ENCODE results near the gene ZNF536. TPM values are rescaled to one million over a fixed set of nuclear protein-coding genes. Genes with fewer than 3 reads are reported as not detected.
"Not testable (repeated sequence)": the region's sequence is repeated elsewhere in the genome, so short reads cannot be mapped to it uniquely, and the experiment has no call there.

ZNF536 gene
- total and polyA plus RNA-seq, 9 of the 15 experiments (the other 6 are each of a cell fraction or from before 2014, with no cell fraction given) = not detected

DNA sequence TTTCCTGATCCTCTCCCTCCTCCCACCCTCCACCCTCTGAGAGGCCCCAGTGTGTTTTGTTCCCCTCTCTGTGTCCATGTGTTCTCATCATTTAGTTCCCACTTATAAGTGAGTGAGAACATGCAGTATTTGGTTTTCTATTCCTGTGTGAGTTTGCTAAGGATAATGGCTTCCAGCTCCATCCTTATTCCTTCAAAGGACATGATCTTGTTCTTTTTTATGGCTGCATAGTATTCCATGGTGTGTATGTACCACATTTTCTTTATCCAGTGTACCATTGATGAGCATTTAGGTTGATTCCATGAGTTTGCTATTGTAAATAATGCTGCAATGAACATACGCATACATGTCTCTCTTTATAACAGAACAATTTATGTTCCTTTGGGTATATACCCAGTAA, 25.7 kb upstream of the ZNF536 start:
- H3K9me1 ChIP-seq (ENCODE audit: control insufficient read depth, insufficient read depth, low read length); H3K9ac ChIP-seq (ENCODE audit: insufficient read depth in 1 of 2, low read depth in 2 of 2, low read length in 2 of 2); FAIRE-seq; H3K4me1 ChIP-seq (replicated peaks in 1 of 2; ENCODE audit: control insufficient read depth in 2 of 2, insufficient read depth in 2 of 2, low read length in 2 of 2); H3K79me2 ChIP-seq (ENCODE audit: control insufficient read depth, insufficient read depth, low read length); ATAC-seq; H3K4me2 ChIP-seq (ENCODE audit: insufficient read depth, low read length); H2AFZ ChIP-seq (ENCODE audit: low read depth, low read length); in situ Hi-C loops (cut with MboI); POLR2A ChIA-PET; H3K36me3 ChIP-seq (ENCODE audit: control insufficient read depth, insufficient read depth, low read length); H3K4me3 ChIP-seq; H3K9me3 ChIP-seq (replicated peaks; ENCODE audit: control insufficient read depth, insufficient read depth, low read depth, low read length); BruUV-seq (replicated peaks); intact Hi-C loops (cut with micrococcal nuclease); H3K27ac ChIP-seq (ENCODE audit: extremely low read depth, low read depth, low read length); CTCF ChIA-PET (ENCODE audit: low intra/inter-chr PET ratio); H3K27me3 ChIP-seq (ENCODE audit: control insufficient read depth in 2 of 2, insufficient read depth in 2 of 2, low read length in 2 of 2); H4K20me1 ChIP-seq (replicated peaks; ENCODE audit: control insufficient read depth, insufficient read depth, low read length); DNase-seq (ENCODE audit: extremely low read depth in 1 of 4, low spot score in 3 of 4): not testable (repeated sequence)
- WGBS (ENCODE audit: insufficient coverage, low coverage, missing lambda C conversion rate) = 0% methylated on average over 1 of the region's 1 CpG
- TF ChIP-seq ZNF146 (CRISPR knock-in tag; IDR thresholded peaks at IDR 0.05; ENCODE audit: unreplicated experiment) = peak; percentile 45

DNA sequence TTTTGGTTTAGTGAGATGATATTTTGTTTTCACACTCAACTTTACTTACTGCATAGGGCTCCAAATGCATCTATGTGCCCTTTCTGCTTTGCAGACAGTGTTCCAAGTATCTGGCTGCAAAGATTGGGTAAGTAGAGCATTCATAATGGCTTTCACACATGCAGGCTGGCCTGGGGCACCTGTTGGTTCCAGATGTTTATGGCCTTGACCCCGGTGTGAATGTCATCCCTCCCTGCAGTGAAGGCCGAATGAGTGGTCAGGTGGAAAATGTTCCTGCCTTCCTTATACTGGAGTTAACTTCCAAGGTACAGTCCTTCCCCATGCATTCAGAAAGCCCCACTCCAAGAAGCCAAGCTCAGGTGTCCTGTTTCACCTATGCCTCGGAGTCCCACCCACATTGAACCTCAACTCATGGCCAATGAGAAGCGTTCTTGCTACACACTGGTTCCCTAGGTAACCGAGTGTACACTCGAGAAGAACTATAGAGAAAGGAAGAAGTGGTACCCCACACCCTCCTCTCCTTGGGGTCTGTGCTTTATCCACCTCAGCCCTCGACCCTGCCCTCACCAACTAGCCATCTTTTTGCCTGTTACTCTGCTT, 23.0 kb upstream of the ZNF536 start:
- Histone ChIP-seq H3K36me3 (ENCODE audit: control insufficient read depth, insufficient read depth, low read length) (no peaks in the 10 kb centered on the region), H3K9ac (ENCODE audit: insufficient read depth in 1 of 2, low read depth in 2 of 2, low read length in 2 of 2) (no peak overlapping the region), H3K9me3 (replicated peaks; ENCODE audit: control insufficient read depth, insufficient read depth, low read depth, low read length) (no peaks in the 10 kb centered on the region), H3K27me3 (ENCODE audit: control insufficient read depth in 2 of 2, insufficient read depth in 2 of 2, low read length in 2 of 2) (peaks cover 0 to 3% of the 10 kb centered on the region in 2 experiments; a peak in 2 of 5 replicates), H4K20me1 (replicated peaks; ENCODE audit: control insufficient read depth, insufficient read depth, low read length) (0 out of 2 replicates have a peak, but pooled peaks cover 2% of the 10 kb centered on the region), H2AFZ (ENCODE audit: low read depth, low read length) (no peak overlapping the region), H3K27ac (ENCODE audit: extremely low read depth, low read depth, low read length) (no peak overlapping the region), H3K4me2 (ENCODE audit: insufficient read depth, low read length) (no peak overlapping the region), H3K79me2 (ENCODE audit: control insufficient read depth, insufficient read depth, low read length) (no peaks in the 10 kb centered on the region), H3K4me1 (replicated peaks in 1 of 2; ENCODE audit: control insufficient read depth in 2 of 2, insufficient read depth in 2 of 2, low read length in 2 of 2) (no peaks in the 10 kb centered on the region), H3K9me1 (ENCODE audit: control insufficient read depth, insufficient read depth, low read length) (no peaks in the 10 kb centered on the region), H3K4me3 (no peak overlapping the region)
- POLR2A ChIA-PET = no interaction called here
- FAIRE-seq = no peak
- in situ Hi-C loops (cut with MboI) (no loop called here), intact Hi-C loops (cut with micrococcal nuclease) (no loop called here)
- BruUV-seq (replicated peaks) = no TSS peak
- CTCF ChIA-PET (ENCODE audit: low intra/inter-chr PET ratio) = interaction anchor here (0.6 kb wide), 1 partner anchor 140 kb away, joined by 6 read pairs; no protein-coding TSS in a partner anchor
- ATAC-seq = no peak
- DNase-seq (ENCODE audit: extremely low read depth in 1 of 4, low spot score in 3 of 4) = no peak
- TF ChIP-seq ZNF436 (CRISPR knock-in tag; IDR thresholded peaks at IDR 0.05) (no peak), RFX1 (IDR thresholded peaks at IDR 0.05) (peak; percentile 29; the same call in 1 of the 2 replicates)
- 6% methylated on average over 7 of the region's 7 CpGs for WGBS (ENCODE audit: insufficient coverage, low coverage, missing lambda C conversion rate)
